ENCODE data around the gene SH3BP5L.
"Not testable (repeated sequence)": the region's sequence is repeated elsewhere in the genome, so short reads cannot be mapped to it uniquely, and the experiment has no call there.

Gene SH3BP5L

DNA sequence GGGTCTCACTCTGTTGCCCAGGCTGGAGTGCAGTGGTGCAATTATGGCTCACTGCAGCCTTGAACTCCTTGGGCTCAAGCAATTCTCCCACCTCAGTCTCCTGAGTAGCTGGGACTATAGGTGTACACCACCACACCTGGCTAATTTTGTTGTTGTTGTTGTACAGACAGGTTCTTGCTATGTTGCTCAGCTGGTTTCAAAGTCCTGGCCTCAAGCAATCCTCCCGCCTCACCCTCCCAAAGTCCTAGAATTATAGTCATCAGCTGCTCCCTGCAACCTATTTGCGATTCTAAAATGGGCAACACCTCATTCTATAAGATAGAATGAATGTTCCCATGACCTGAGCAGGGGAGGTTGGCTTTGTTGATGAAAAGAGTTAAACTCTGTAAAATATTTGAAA lies 36.4 kb downstream of the SH3BP5L start:
- not testable (repeated sequence) for DNase-seq (ENCODE audit: low spot score in 2 of 2); H3K36me3 Mint-ChIP-seq; H3K4me1 Mint-ChIP-seq; H3K4me3 Mint-ChIP-seq; ATAC-seq; H3K27ac Mint-ChIP-seq; H3K9me3 Mint-ChIP-seq

DNA sequence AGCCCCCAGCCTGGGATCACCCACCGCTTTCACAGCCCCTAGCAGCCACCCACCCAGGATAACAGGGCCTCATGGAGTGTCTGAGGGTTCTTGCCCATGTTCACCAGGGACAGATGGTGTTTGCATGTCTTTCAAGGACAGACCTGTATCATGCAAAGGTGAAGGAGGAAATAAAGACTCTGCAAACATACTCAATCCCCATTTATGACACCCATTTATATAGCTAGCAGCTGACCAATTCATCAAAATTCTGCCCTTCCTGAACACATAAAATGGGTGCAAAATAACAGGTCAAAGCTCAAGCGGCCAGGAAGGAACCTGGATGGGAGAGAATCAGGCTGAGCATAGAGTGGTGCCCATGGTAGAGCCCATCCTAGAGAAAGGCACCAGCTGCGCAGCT lies 37.4 kb downstream of the SH3BP5L start:
- H3K4me3 Mint-ChIP-seq: no peak overlapping the region
- no peaks in the 10 kb centered on the region for H3K9me3 Mint-ChIP-seq
- no peaks in the 10 kb centered on the region for H3K36me3 Mint-ChIP-seq
- no peak overlapping the region for H3K27ac Mint-ChIP-seq
- DNase-seq (ENCODE audit: low spot score in 2 of 2) (peak in 1 of 2 donors; percentile 30), ATAC-seq (no peak)
- peaks cover 4% of the 10 kb centered on the region for H3K4me1 Mint-ChIP-seq

DNA sequence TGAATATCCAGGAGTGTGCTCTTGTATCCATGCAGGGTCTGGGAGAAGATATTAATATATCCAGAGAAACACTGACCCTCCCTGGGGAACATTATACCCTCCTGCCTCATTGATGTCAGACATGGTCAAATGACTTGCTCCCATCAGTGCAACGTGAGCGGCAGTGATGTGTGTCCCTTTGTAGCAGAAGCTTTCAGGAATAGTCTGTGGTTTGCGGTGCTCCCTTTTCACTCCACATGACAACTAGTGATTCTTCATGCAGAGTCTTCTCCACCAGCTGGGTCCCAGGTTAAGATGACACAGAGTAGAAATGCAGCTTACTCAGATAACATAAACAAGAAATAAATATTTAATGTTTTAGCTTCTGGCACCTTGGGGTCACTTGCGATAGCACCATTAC lies 38.3 kb downstream of the SH3BP5L start:
- no peak for DNase-seq (ENCODE audit: low spot score in 2 of 2)
- Mint-ChIP-seq H3K4me3 (no peak overlapping the region), H3K36me3 (no peaks in the 10 kb centered on the region), H3K27ac (no peak overlapping the region), H3K9me3 (no peaks in the 10 kb centered on the region), H3K4me1 (peaks cover 4% of the 10 kb centered on the region)
- no peak for ATAC-seq

- no peaks in the 10 kb centered on the region for H3K36me3 Mint-ChIP-seq
- no peak overlapping the region for H3K27ac Mint-ChIP-seq
- peaks cover 3% of the 10 kb centered on the region for H3K9me3 Mint-ChIP-seq
- DNase-seq (ENCODE audit: low spot score in 2 of 2) (no peak), ATAC-seq (peak; percentile 82)
- no peak overlapping the region for H3K4me3 Mint-ChIP-seq
- H3K4me1 Mint-ChIP-seq: peaks cover 4% of the 10 kb centered on the region
Measured at GRCh38 chr1:248786156-248786555, 39.6 kb downstream of the SH3BP5L start.

DNA sequence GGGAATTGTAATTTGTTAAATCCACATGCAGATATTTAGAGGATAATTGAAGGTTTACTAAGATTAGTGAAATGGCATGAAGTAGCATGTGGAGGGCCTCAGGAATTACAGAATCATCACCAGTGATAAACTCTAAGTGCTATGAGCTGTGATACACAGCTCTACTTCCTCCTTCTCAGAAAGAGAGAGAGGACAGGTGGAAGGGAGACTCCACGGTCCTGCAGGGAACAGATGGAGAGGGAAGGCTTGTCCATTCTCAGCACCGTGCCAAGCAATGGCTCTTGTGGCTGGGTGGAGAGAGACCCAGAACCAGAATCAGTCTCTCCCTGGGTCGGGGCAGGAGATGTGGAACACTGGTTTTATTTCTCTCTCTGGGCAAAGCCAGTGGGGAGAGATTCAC lies 42.3 kb downstream of the SH3BP5L start:
- no peak for DNase-seq (ENCODE audit: low spot score in 2 of 2)
- Mint-ChIP-seq H3K36me3 (no peaks in the 10 kb centered on the region), H3K4me3 (no peak overlapping the region), H3K4me1 (peaks cover 4% of the 10 kb centered on the region), H3K9me3 (peaks cover 8% of the 10 kb centered on the region), H3K27ac (no peak overlapping the region)
- ATAC-seq: no peak

DNA sequence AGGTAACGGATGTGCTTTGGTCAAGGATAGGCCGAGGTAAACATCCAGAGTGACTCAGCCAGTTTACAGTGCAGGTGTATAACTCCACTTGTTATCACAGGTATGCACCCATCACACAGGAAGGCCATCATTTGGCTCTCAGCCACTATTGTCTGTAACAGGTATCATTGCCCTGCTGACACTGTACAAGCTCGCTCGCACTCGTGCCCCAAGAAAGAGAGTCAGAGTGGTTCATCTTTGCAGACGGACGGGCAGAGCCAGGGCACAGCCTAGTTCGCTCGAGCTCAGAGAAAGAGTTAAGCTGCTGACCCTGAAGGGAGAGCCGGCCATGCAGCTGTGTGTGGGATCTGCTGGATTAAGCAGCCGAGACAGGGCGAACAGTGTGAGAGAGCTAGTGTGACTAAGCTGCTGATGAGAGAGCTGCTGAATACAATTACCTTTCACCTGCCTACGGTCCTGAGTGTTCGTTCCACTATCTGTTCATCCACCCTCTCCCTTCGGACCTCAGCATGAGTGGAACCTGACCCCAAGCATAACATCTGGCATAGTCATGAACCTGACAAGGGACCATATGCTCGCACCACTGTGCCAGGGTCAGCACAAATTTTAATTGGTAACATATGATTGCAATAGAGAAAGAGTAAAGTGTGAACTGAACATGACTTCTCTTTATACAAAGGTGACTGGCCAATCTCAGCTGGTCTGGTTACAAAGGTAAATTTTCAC lies 43.1 kb downstream of the SH3BP5L start:
- ATAC-seq (no peak), DNase-seq (ENCODE audit: low spot score in 2 of 2) (no peak)
- no peak overlapping the region for H3K4me3 Mint-ChIP-seq
- no peak overlapping the region for H3K27ac Mint-ChIP-seq
- H3K9me3 Mint-ChIP-seq: peaks cover 10% of the 10 kb centered on the region
- peaks cover 4% of the 10 kb centered on the region for H3K4me1 Mint-ChIP-seq
- no peaks in the 10 kb centered on the region for H3K36me3 Mint-ChIP-seq

DNA sequence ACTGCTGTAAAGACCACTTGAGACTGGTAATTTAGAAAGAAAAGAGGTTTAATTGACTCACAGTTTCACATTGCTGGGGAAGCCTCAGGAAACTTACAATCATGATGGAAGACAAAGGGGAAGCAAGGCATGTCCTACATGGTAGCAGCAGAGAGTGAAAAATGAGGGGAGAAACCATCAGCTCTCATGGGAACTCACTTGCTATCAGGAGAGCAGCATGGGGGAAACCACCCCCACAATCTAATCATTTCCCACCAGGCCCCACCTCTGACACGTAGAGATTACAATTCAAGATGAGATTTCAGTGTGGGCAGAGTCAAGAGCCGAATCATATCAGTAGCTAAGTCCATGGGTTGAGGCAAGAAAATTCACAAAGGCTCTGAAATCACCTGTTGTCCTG lies 46.4 kb downstream of the SH3BP5L start:
- no peak overlapping the region for H3K4me3 Mint-ChIP-seq
- H3K27ac Mint-ChIP-seq: no peak overlapping the region
- H3K4me1 Mint-ChIP-seq: no peaks in the 10 kb centered on the region
- H3K36me3 Mint-ChIP-seq: no peaks in the 10 kb centered on the region
- H3K9me3 Mint-ChIP-seq: peaks cover 10% of the 10 kb centered on the region
- no peak for DNase-seq (ENCODE audit: low spot score in 2 of 2)
- ATAC-seq: peak; percentile 55

GRCh38 chr1:248778906-248779305 lies 46.8 kb downstream of the SH3BP5L start:
- Mint-ChIP-seq H3K4me3 (no peak overlapping the region), H3K4me1 (no peaks in the 10 kb centered on the region), H3K36me3 (no peaks in the 10 kb centered on the region), H3K27ac (no peak overlapping the region), H3K9me3 (peaks cover 10% of the 10 kb centered on the region)
- DNase-seq (ENCODE audit: low spot score in 2 of 2) (no peak), ATAC-seq (no peak)

DNA sequence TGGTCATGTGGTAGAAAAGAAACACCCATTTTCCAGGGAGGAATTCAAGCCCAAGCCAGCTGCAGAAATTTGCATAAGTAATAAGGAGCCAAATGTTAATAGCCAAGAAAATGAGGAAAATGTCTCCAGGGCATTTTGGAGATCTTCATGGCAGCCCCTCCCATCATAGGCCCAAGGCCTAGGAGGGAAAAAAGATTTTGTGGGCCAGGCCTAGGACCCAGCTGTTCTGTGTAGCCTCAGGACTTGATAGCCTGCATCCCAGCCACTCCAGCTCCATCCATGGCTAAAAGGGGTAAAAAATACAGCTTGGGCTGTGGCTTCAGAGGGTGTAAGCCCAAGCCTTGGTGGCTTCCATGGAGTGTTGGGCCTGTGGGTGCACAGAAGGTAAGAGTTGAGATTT lies 48.7 kb downstream of the SH3BP5L start:
- no peak for ATAC-seq

DNA sequence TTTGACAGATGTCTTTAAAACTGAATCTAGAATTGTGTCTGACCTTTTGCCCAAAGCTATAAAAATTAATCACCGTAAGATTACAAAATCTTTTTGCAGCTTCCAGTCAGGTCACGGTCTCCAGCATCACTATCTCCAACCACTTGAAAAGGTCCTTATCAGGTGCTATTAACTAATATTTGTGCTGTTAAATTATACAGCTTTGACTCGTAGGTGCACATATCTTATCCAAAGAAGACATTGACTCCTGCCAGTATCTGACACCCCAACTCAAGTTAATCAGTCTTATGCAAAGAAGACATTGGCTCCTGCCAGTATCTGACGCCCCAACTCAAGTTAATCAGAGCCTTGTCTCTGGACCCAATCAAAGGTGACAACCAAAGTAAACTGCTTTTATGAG lies 50.3 kb downstream of the SH3BP5L start:
- DNase-seq (ENCODE audit: low spot score in 2 of 2) (no peak), ATAC-seq (no peak)
- no peak overlapping the region for H3K4me3 Mint-ChIP-seq
- no peak overlapping the region for H3K27ac Mint-ChIP-seq
- H3K4me1 Mint-ChIP-seq: no peaks in the 10 kb centered on the region
- peaks cover 5% of the 10 kb centered on the region for H3K9me3 Mint-ChIP-seq
- no peaks in the 10 kb centered on the region for H3K36me3 Mint-ChIP-seq

More for the DNA sequence above, 48.7 kb downstream of the SH3BP5L start:
- H3K36me3 Mint-ChIP-seq: no peaks in the 10 kb centered on the region
- H3K27ac Mint-ChIP-seq: no peak overlapping the region
- no peak for DNase-seq (ENCODE audit: low spot score in 2 of 2)
- peaks cover 10% of the 10 kb centered on the region for H3K9me3 Mint-ChIP-seq
- no peaks in the 10 kb centered on the region for H3K4me1 Mint-ChIP-seq
- H3K4me3 Mint-ChIP-seq: no peak overlapping the region
